NK-92 treated with Interleukin-12 subunit alpha and Interleukin-12 subunit beta, amount 100 ng/mL, for 24 hours (cell line): ENCODE data around the gene SOHLH2.

Source experiments
- DNase-seq: peaks from one replicate; lab custom pipeline; 2025; lab: John Stamatoyannopoulos, UW

The SOHLH2 gene, protein sequence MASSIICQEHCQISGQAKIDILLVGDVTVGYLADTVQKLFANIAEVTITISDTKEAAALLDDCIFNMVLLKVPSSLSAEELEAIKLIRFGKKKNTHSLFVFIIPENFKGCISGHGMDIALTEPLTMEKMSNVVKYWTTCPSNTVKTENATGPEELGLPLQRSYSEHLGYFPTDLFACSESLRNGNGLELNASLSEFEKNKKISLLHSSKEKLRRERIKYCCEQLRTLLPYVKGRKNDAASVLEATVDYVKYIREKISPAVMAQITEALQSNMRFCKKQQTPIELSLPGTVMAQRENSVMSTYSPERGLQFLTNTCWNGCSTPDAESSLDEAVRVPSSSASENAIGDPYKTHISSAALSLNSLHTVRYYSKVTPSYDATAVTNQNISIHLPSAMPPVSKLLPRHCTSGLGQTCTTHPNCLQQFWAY

DNA sequence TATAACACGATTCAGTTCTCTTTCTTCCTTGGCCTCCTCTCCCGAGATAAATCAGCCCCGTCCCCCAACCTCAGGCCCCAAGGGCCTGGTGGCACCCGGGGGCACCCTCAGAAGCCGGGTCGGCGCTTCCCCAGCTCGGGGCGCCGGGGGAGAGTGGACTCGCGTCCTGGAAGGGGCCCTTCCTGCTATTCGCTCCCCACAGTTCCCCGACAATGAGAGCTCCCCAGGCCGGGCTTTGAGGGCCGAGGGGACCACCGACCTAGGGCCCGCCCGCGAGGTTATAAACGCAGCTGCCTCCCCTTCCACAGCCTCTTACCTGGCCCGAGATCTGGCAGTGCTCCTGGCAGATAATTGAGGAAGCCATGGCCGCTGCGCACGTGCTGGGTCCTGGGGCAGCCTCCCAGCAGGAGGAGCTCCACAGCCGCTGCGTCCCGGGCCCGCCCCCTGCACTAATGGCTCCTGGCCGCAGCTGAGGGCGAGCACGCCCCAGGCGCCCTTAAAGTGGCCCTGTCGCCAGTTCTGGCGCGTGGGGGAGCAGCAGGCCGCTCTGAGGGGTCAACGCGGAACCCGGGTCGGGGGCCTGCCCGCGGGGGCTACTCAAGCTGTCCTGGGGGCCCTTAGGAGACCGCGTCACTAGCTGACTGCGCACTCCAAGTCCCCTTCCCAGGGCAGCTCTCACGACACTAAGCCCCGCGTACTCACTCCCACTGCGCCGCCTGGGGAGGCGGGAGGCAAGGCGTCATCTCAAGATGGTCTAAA, at the start of gene SOHLH2:
TSS of gene SOHLH2 (minus strand) at position 394 of the 759 bp plus-strand sequence. CDS start at position 364, 30 bp downstream.
- no peak for DNase-seq

DNA sequence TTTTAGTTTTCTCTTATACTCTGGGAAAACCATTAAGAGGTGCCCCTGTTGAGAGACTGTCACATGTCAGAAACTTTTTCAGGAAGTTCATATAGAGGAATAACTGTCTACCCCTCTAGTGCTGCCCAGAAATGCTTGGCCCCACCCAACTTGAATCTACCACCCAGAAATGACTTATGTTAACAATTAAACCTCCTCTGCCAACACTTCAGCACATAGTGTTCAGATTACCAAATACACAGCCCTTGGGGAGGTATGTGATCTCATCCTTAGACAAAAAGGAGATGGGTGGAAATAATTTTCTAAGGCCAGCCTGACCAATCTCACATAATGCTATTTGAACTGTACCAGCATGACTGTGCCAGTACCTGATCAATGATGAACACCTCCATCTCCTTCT, 47.6 kb upstream of the SOHLH2 start:
- no peak for DNase-seq

DNA sequence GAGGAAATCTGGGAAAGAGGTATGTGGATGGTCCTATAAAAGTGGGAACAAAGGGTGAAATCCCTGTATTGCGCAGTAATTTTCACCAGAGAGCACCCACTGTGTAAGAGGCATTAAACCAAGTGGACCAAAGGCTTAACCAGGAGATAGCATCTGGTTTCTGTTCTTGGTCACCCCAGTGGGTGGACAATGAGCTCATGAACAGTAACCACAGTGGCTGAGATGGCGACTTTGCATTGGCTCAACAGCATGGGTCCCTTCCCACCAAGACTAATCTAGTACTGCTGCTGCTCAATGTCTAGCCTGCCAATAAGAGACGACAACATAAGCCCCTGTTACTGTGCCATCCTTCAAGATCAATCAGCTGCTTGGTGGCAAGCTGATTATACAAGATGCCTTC, 46.7 kb upstream of the SOHLH2 start:
- DNase-seq, result no peak

DNA sequence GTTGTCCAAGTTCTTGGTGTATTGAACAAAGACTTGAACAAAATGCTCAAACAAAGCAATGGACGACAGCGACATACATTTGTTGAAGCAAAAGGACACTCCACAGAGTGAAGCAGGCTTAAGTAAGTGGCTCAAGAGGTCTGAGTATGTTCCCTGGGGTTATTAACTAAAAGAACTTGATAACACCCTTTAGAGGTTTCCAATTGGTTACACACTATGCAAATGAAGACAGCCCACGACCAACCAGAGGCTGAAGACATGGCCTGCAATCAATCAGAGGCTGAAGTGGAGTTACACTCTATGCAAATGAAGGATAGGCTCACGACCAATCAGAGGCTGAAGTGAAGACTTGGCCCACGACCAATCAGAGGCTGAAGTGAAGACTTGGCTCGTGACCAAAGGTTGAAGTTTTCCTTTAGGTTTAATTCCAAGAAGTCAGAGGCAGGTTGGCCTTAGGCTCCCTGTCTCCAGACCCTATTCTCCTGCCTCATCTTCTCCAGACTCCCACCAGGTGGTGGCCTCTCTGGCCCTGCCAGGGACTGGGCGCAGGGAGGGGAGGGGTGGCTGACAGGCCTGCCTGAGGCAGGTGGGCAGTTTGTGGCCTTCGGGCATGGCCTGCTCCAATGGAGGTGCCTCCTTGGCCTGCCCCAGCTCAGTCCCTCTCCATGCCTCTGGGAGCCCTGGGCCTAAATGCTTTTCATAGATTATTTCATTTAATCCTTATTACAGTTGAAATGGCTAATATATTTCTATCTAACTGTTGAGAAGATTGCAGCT, 45.2 kb upstream of the SOHLH2 start:
- no peak for DNase-seq

DNA sequence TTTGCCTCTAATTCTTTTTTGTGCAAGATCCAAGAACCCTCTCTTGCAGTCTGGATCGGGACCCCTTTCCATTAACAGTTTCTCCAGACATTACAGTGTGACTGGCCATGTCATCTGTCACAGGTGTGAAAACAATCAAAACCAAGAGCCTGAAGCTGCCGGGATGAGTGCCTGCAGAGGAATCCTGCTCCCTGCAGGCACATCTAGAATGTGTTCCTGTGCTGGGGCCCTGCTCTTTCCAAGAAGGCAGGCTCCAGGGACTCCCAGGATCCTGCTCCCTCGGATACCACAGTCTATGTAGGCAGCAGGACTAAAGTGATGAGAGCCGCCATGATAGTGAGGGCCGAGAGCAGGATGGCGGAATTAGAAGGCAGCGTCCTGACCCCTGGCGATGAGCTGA, 44.5 kb upstream of the SOHLH2 start:
- no peak for DNase-seq

DNA sequence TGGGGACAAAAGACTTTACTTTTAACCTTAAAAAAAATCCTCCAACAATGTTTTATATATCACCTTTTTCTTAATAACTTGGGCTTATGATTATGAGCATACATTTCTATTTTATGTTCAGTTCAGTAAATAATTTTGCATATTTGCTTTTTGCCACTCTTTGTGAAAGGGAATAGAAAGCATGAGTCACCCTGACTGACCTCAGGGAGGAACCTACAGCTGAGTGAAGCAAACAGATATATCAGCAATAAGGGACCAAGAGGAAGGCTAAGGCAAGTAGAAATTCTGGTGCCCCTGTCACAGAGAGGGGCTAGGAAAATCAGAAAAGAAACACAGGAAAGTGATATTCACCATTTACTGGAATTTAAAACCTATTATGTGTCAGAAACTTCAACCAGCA, 37.2 kb upstream of the SOHLH2 start:
- no peak for DNase-seq

DNA sequence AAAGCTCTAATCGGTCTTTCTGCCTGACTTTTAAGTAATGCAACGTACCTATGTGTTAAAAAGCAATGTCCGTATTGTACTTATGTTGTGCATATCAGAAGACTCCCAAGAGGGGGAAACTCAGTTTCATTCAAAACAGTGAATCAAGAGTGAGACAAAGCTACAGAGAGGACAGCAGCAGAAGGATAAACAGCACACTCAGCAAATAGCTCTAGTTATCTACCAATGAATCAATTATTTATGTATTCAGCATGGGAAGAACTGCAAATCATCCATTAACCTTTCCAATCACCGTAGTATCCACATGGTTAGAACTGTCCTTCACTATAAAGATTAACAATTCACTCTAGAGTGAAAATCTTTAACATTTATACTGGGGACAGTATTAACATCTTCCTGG, 36.7 kb upstream of the SOHLH2 start:
- DNase-seq, result no peak

DNA sequence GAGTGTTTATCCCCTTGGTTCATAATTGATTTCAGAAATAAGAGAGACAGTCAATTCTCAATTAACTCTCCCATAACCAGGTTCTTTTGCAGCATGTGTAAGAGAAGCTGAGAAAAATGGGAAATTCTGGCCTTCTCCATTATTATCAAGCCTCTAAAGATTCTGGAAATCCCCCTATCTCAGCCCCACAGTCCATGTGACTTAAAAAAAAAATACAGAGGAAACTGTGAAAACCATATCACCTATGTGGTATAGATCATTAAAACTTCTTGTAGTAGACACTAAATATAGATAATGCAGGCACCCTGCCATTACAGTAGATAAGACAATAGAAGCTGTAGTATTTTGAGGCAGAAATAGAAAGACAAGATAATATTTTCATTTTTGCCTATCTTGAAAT, 34.3 kb upstream of the SOHLH2 start:
- no peak for DNase-seq

DNA sequence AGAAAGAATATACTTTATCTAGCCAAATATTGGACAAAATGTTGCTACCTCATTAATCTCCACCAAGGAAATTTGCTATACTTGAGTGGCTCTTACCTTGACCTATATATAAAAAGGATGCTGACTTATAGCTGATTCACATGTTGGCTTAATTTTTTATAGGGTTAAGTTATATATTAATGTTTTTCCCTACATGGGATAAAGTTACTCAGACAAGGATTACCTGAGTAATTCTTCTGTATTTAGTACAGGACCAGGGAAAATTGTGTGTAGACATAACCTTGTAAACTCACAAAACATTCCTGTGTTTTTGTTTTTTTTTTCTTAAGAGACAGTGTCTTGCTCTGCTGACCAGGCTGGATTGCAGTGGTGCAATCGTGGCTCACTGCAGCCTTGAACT, 30.6 kb upstream of the SOHLH2 start:
- DNase-seq, result no peak

DNA sequence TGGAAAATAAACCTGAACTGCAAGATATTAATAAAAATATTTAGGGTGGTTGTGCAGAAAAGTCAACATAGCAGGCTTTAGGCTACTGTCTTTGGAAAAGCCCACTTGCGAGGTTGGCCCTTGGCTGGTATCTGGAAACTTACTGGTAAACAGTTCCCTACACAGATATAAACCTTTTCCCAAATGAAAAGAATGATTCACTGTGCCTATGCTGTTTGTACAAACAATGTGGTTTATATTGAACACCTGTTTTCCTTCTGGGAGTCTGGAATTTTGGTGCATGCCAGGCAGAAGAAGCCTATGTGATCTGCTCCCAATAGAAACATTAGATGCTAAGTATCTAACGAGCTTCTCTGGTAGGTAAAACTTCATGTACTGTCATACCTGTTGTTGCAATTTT, 29.7 kb upstream of the SOHLH2 start:
- DNase-seq, result no peak

DNA sequence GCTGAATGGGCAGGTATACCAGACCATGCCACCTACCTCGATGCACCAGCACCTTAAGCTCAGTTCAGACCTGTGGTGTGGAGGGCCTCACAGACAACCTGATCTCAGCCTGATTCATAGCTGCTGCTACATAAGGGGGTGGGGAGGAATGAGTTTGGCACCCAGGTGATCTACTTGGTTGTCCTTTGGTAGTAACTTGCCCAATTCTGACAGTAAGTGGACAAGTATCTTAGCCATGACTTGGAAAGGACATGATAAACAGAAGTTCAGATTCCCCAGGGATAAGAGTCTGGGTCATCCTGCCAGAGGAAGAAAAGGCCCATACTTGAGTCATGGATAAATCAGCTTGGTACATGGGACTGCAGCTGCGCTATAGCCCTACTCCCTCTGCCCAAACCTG, 28.4 kb upstream of the SOHLH2 start:
- DNase-seq, result no peak

DNA sequence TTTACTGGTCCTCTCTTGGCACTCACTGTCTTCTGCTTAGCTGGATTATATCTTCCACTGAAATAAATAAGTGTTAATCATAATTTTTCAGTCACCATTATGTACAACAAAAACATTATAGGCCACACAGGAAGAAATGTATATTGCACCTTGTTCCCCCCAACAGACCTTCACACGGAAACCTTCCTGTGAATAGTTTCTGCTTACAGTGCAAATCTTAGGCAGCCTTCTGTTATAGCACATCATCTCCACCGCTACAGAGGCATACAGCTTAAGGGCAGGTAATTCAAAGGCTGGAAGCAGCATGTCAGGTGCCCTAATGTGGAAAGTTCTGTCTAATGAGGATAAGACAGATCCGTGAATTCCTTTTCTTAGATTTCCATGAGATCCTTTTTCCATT, 16.9 kb upstream of the SOHLH2 start:
- DNase-seq, result no peak

DNA sequence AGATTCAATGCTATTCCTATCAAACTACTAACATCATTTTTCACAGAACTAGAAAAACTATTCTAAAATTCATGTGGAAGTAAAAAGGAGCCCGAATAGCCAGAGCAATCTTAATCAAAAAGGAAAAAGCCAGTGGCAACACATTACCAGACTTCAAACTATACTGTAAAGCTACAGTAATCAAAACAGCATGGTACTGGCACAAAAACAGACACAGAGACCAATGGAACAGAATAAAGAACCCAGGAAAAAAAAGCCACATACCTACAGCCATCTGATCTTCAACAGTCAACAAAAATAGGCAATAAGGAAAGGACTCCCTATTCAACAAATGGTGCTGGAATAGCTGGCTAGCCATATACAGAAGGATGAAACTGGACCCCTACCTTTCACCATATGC, 10.4 kb upstream of the SOHLH2 start:
- DNase-seq, result no peak

DNA sequence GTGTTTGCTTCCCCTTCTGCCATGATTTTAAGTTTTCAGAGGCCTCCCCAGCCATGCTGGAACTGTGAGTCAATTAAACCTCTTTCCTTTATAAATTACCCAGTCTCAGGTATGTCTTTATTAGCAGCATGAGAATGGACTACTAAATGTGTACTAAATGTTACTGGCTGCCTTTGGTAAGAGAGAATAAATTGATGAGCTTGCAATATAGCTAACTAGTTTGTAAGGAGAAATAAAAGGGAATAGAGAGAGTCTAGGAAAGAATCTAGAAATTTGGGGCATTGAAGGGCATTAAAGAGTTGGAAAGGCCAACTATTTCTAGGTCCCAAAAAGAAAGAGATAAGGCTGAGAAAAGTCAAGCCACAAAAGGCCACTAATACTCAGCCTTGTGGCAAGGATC, 5.5 kb upstream of the SOHLH2 start:
- DNase-seq, result no peak

DNA sequence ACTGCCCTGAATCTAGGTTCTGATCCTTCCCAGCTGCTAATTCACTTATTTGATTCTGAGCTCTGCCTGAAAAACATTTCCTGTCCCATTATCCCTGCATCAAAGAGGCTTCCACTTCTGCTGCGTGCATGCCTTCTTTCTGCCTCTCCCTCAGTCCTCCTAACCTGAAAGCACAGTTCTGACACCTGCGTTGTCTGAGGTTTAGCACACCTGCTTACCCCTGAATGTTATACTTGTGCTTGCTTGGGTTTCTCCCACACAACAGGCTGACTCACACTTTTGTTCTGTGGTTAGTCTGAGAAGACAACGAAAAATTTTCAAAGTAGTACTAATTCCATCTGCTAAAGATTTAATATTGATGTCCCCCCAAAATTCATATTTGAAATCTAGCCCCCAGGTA, 3.1 kb upstream of the SOHLH2 start:
- DNase-seq, result no peak

DNA sequence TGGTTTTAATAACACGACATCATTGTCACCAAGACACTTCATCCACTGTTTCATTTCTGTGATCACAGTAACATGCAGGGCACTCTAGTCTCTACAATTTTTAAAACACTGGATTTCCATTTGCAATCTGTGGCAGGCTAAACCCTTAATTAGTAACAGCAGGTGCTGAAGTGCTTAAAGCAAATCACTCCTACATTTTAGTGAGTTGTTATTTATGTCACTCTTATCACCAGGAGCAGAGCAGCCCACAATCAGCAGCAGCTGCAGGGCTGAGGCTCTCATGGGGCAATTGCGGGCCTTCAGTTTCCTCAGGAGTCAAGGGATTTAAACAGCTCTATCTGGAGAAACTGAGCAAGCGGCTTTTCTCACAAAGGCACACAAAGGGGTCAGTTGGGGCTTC, 1.6 kb downstream of the SOHLH2 start:
- DNase-seq, result no peak

DNA sequence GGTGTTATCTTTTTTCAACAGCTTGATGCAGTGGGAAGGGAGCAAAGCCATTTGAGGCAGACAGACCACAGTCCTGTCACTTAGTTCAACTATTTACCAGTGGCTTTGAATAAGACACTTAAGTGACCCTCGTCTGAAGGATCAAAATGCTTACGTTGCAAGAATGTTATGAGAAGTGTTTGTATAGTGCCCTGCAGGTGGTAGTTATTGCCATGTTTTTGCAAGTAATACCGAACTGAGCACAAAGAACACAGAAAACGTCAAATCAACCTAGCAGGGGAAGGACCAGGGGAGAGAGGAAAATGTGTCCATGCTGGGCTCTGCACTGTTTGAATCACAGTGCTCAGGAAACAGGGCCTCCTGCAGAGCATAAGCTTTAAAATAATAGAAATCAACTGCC, 2.8 kb downstream of the SOHLH2 start:
- no peak for DNase-seq

DNA sequence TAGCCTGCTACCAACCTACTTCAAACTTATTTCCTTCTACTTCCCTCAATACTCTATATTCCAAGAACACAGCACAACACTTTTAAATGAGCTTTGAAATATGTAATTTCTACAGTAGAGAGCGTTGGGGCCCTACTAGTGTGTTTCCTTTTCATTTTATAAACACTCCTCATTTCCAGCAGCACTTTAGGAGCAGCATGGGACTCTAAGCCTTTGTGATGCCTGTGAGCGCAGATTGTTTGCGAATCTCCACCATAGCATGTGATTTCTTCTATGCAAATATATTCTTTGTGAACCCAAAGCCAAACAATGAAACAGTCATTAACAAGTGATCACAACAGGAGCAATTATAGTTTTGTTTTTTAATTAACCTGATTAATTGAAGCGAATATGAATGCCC, 3.6 kb downstream of the SOHLH2 start:
- DNase-seq, result no peak

DNA sequence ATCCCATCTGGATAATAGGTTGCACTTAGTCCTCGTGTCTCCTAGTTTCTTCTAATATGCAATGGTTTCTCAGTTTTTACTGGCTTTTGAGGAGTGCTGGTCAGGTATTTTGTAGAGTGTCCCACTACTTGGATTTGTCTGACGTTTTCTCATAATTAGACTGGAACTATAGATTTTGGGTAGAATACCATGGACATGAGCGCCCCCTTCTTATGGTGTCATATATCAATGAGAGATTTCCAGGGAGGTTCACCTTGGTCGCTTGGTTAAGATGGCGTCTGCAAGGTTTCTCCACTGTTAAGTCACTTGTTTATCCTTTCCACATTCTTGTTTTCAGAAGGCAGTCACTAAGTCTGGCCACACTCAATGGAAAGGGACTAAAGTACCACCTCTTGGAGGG, 6.7 kb downstream of the SOHLH2 start:
- no peak for DNase-seq

DNA sequence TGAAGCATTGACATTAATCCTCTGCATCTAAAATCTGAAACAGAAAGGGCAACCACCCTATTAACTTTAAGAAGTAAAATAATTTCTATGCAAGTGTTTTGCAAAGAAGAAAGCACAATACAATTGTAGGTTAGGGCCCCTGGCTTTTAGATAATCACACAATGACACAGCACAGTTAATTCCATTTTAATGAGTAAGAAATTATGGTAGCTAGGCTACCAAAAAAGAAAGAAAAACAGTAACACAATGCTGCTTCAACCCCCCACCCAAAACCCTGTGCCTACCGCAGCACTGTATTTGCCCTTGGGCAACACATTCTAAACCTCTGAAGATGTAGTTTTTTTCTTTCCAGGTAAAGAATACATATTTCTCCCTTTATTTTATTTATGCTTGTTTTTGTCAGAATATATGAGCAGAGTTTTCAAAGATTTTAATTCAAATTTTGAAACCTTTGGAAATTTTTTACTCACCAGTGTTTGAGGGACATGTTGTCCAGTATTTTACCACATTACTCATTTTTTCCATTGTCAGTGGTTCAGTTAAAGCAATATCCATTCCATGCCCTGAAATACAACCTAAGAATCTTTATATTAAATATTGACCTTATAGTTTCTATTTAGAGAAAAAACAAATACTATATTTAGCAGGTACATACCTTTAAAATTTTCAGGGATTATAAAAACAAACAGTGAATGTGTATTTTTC, 21.1 kb downstream of the SOHLH2 start:
- DNase-seq, result no peak

DNA sequence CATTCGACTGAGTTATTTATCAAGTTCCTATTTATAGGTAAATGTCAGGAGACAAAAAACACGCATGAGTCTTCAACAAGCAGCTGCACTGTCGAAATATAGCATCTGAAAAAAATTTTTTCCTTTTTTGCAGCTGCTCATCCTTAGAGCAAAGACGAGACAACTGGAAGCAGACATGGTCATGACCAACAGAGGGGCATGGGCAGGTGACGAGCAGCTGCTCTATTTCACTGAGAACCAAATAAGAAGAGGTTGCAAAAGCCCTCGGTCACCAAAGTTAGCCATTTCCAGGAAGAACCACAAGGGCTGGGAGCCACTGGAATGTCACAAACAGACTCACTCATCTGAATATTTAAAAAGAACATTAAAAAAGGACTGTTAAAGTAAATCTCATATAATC, 22.2 kb downstream of the SOHLH2 start:
- DNase-seq, result no peak

DNA sequence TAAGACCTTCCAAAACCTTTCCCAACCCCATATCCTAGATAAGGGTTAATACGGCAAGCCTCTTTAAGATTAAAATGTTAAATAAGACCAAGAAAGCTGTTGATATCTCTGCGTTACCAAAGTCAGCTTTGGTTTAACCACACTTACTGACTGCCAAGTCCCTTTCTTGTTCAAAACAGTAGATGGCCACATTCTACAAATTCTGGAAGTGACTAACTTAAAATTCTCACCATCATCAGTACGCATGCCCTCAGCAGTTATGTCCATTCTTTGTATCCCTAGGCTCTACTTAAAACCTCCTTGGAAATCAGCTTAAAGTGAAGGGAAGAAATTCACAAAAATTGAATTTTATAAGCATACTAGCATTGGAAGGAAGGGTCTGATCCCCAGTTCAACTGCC, 23.6 kb downstream of the SOHLH2 start:
- DNase-seq, result no peak
